Kidney epithelial cell (primary cell): ENCODE results near the gene SPG7. TPM values are rescaled to one million over a fixed set of nuclear protein-coding genes. Genes with fewer than 3 reads are reported as not detected.

Experiments
- DNase-seq: peaks from one replicate; pipeline ENCODE4 v3.0.0-alpha.2; 2010; ENCODE audit warnings: low read depth
- H3K27me3 ChIP-seq: 2 replicates; pipeline ENCODE4 v1.6.0; 2011; ENCODE audit warnings: low read length; ENCODE audit not compliant: control insufficient read depth, insufficient read depth
- H3K36me3 ChIP-seq: 2 replicates; pipeline ENCODE4 v1.5.1; 2011; ENCODE audit warnings: low read length; ENCODE audit not compliant: control insufficient read depth, insufficient read depth
- H3K4me3 ChIP-seq: 2 replicates; pipeline ENCODE4 v1.5.1; 2011; ENCODE audit warnings: low read depth, mild to moderate bottlenecking, control low read depth, low read length
- total RNA-seq: library from RNA; depleted of rRNA; stranded (reverse); fragments of >200 nt; gene quantifications from 2 replicates; pipeline ENCODE4 v1.2.3, GENCODE V29; 2015
- TF ChIP-seq, protein P1 (sequence below): IDR thresholded peaks from 2 replicates; pipeline ENCODE4 v1.5.1; 2011; ENCODE audit warnings: mild to moderate bottlenecking, moderate library complexity, low read length, control low read depth, inconsistent platforms; ENCODE audit not compliant: insufficient read depth, poor library complexity, severe bottlenecking

SPG7 gene
- total RNA-seq, 1 donor from 2014 or later, result 144 TPM

DNA sequence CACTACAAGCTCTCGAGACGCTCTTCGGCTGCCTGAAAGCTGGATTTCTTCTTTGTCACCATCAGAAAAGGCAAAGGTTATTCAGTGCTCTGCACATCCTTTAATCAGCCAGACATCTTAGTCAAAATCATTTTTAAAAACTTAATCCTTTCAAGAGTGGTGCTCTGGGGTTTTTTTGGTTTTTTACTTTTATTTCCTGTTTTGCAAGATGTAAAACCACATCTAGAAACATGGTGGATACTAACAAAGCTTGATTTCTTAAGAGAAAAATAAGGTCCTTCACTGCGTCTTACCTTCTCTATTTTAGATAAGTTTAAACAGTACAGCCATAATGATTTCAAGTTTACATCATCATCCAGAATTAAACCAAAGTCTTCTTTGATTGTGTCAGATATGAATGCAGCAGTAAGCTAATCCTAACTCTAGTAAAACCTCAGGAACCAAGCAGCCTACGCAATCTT is 24.1 kb upstream of the SPG7 start:
- H3K4me3 ChIP-seq, result no peak overlapping the region
- H3K36me3 ChIP-seq, result no peaks in the 10 kb centered on the region
- no peaks in the 10 kb centered on the region for H3K27me3 ChIP-seq
- DNase-seq, result no peak
- TF ChIP-seq, protein P1, sequence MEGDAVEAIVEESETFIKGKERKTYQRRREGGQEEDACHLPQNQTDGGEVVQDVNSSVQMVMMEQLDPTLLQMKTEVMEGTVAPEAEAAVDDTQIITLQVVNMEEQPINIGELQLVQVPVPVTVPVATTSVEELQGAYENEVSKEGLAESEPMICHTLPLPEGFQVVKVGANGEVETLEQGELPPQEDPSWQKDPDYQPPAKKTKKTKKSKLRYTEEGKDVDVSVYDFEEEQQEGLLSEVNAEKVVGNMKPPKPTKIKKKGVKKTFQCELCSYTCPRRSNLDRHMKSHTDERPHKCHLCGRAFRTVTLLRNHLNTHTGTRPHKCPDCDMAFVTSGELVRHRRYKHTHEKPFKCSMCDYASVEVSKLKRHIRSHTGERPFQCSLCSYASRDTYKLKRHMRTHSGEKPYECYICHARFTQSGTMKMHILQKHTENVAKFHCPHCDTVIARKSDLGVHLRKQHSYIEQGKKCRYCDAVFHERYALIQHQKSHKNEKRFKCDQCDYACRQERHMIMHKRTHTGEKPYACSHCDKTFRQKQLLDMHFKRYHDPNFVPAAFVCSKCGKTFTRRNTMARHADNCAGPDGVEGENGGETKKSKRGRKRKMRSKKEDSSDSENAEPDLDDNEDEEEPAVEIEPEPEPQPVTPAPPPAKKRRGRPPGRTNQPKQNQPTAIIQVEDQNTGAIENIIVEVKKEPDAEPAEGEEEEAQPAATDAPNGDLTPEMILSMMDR, result no peak

DNA sequence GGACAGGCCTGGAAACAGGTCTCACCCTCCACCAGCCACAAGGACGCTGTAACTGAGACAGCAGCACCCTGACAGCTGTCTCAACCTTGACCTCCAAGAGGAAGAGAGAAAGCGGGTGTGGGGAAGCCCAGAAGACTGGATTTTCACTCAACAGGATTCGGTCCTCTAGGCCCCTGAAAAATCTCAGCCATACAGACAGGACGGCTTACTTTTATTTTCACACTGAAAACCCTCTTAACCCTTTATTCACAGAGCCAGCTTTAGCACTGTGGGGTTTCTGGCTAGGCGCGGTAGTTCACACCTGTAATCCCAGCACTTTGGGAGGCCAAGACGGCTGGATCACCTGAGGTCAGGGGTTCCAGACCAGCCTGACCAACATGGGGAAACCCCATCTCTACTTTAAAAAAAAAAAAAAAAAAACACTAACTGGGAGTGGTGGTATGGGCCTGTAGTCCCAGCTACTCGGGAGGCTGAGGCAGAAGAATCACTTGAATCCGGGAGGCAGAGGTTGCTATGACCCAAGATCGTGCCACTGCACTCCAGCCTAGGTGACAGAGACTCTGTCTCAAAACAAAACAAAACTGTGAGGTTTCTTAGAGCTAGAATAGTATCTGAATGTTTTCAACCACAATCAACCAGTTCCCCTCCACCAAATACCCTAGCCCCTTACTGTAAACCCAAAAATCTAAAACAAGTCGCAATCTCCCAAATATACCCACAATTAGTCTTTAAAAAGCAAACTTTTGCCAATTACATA is 23.1 kb upstream of the SPG7 start:
- no peak for DNase-seq
- H3K4me3 ChIP-seq, result no peak overlapping the region
- no peaks in the 10 kb centered on the region for H3K36me3 ChIP-seq
- TF ChIP-seq, protein P1, result no peak
- no peaks in the 10 kb centered on the region for H3K27me3 ChIP-seq

DNA sequence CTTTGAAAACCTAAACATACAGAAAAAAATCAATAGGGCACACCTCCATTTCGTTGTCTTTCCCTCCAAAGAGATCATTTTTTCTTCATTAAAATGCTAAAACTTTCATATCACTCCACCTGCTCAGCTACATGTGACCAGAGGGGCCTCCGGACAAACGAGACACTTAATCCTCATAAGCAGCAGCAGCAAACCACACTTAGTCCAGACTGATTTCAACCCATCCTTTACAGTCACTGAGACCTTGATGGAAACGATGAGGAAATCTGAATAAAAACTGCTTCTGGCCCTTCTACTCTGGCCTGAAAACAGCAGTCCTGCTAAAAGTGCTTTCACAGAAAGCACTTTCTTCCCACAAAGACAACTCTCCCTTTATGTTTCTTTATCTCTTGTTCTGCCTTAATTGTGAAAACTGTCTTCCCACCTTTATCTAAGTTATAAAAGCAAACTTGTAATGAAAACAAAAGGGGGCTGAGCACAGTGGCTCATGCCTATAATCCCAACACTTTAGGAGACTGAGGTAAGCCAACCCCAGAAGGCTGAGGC is 22.4 kb upstream of the SPG7 start:
- Histone ChIP-seq H3K36me3 (no peaks in the 10 kb centered on the region), H3K27me3 (no peaks in the 10 kb centered on the region), H3K4me3 (no peak overlapping the region)
- no peak for DNase-seq
- TF ChIP-seq, protein P1, result no peak

DNA sequence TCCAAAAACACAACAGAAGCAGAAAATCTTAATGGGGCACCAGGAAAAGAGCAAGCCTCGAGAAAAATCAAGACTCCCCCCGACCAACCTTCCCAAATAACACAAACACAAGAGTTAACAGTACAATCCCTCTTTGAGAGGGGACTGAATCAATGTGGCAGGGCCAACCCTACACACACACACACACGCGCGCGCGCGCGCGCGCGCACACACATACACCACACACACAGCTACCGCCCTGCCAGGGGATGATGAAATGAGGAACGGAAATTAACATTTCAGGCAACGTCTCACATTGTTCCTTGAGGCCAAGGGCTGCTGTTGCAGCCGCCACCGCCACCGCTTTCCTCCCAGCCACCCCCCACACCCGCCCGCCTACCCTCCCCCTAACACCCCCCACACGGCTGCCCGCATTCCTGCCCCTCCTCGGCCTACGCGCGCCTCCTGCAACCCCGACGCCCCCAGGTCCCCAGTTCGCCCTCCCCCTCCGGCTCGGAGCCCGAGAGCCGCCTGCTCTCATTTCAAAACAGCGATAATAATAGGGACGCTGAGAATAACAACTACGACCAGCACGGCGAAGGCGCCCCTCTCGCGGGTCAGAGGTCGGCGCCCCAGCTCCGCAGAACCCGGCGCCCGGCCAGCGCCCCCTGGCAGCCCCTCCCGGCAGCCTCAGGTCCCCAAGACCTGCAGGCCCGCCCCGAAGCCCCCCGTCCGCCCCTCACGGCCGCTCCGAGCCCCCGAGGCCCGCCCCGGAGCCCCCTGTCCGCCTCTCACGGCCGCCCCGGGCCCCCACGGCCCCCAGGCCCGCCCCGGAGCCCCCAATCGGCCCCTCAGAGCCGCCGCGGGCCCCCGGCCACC is 18.9 kb upstream of the SPG7 start:
- Histone ChIP-seq H3K27me3 (no peaks in the 10 kb centered on the region), H3K36me3 (no peaks in the 10 kb centered on the region), H3K4me3 (peak overlapping the region; percentile 78)
- TF ChIP-seq, protein P1, result no peak
- peak; percentile 80 for DNase-seq

DNA sequence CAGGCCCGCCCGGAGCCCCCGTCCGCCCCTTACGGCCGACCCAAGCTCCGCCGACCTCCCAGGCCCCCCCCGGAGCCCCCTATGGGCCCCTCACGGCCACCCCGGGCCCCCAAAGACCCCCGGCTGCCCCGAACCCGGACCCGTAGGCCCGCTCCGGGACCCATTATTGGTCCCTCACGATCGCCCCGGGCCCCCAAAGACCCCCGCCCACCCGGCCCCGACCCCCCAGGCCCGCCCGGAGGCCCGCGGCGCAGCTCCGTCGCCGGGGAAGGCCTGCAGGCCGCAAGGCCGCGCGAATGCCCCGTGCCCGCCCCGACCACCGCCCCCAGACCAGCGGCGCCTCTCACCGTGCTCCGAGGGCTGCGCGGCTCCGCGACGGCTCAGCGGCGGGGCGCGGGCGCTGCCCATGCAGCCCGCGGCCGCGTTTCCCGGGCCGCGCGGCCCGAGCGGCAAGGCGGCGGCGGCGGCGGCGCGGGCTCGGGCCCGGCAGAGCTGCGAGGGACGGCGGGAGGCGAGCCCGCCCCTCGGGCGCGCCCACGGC is 18.2 kb upstream of the SPG7 start:
- H3K27me3 ChIP-seq, result no peaks in the 10 kb centered on the region
- H3K36me3 ChIP-seq, result no peaks in the 10 kb centered on the region
- peak overlapping the region; percentile 78 for H3K4me3 ChIP-seq
- DNase-seq, result no peak
- TF ChIP-seq, protein P1, result no peak
